ENCODE data around the gene SYT2. TPM values are rescaled to one million over a fixed set of nuclear protein-coding genes. Genes with fewer than 3 reads are reported as not detected.

SYT2 gene
- total RNA-seq, 1 donor from 2014 or later: 0.07 TPM

DNA sequence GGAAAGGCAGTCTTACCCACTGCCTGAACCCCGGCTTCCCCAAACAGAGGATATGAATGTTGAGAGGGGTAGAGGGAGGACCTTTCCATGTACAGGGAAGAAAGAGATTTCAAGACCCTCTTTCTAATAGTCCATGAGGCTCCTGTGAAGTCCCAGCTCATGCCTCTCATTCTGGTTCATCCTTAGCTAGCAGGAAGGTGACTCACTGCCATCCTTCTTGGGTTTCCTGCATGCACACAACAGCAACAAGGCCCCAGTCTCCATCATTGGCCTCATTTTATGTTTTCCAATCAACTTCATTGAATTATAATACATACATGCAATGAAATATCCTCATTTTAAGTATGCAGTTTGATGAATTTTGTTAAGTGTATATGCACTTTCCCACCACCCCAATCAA, 46.2 kb downstream of the SYT2 start:
- DNase-seq (ENCODE audit: low spot score): no peak
- Mint-ChIP-seq H3K9me3 (ENCODE audit: low read depth) (no peaks in the 10 kb centered on the region), H3K27ac (ENCODE audit: unreplicated experiment) (no peak overlapping the region), H3K27me3 (ENCODE audit: low read depth) (peaks cover 42% of the 10 kb centered on the region), H3K36me3 (ENCODE audit: low read depth) (no peaks in the 10 kb centered on the region), H3K4me3 (ENCODE audit: unreplicated experiment) (no peak overlapping the region), H3K4me1 (ENCODE audit: low read depth) (no peaks in the 10 kb centered on the region)
- TF ChIP-seq, protein P1, sequence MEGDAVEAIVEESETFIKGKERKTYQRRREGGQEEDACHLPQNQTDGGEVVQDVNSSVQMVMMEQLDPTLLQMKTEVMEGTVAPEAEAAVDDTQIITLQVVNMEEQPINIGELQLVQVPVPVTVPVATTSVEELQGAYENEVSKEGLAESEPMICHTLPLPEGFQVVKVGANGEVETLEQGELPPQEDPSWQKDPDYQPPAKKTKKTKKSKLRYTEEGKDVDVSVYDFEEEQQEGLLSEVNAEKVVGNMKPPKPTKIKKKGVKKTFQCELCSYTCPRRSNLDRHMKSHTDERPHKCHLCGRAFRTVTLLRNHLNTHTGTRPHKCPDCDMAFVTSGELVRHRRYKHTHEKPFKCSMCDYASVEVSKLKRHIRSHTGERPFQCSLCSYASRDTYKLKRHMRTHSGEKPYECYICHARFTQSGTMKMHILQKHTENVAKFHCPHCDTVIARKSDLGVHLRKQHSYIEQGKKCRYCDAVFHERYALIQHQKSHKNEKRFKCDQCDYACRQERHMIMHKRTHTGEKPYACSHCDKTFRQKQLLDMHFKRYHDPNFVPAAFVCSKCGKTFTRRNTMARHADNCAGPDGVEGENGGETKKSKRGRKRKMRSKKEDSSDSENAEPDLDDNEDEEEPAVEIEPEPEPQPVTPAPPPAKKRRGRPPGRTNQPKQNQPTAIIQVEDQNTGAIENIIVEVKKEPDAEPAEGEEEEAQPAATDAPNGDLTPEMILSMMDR (IDR thresholded peaks at IDR 0.05): no peak

DNA sequence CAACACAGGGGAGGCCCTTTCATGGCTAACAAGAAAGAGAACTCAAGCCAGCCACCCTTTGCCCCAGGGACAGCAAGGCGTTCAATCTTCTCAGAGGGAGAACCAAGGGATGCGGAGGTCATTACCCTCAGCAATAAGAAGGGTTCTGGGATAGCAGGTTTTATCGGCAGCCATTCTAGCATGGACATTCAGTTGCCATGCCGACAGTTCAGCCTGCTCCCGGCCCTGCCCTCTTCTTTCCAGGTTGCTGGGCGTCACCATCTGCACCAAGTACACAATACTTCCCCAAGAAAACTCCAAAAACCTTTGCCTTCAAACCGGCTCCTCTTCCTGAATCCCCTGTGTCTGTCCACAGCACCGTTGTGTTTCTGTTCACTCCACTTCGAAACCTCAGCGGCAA, 47.1 kb downstream of the SYT2 start:
- no peaks in the 10 kb centered on the region for H3K4me1 Mint-ChIP-seq (ENCODE audit: low read depth)
- no peaks in the 10 kb centered on the region for H3K36me3 Mint-ChIP-seq (ENCODE audit: low read depth)
- H3K4me3 Mint-ChIP-seq (ENCODE audit: unreplicated experiment): no peak overlapping the region
- peaks cover 48% of the 10 kb centered on the region for H3K27me3 Mint-ChIP-seq (ENCODE audit: low read depth)
- no peak for DNase-seq (ENCODE audit: low spot score)
- H3K27ac Mint-ChIP-seq (ENCODE audit: unreplicated experiment): no peak overlapping the region
- TF ChIP-seq, protein P1 (IDR thresholded peaks at IDR 0.05): no peak
- no peaks in the 10 kb centered on the region for H3K9me3 Mint-ChIP-seq (ENCODE audit: low read depth)

DNA sequence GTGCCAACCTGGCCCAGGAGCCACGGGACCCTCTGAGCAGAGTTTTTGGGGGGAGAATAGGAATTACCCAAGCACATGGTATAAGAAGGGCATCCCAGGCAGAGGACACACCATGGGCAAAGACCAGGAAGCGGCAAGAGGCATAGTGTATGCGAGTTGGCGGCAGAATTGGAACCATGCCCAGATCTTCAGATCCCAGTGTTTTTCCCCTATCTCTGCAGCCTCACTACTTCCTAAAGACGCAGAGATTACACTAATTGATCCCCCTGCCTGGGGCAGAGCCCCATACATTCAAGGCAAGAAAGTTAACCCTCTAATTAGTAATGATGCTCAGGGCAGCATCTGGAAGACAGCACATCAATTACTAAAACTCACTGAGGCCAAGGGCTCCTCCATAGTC, 48.2 kb downstream of the SYT2 start:
- no peak for DNase-seq (ENCODE audit: low spot score)
- Mint-ChIP-seq H3K36me3 (ENCODE audit: low read depth) (no peaks in the 10 kb centered on the region), H3K4me1 (ENCODE audit: low read depth) (no peaks in the 10 kb centered on the region), H3K9me3 (ENCODE audit: low read depth) (no peaks in the 10 kb centered on the region), H3K27ac (ENCODE audit: unreplicated experiment) (no peak overlapping the region), H3K27me3 (ENCODE audit: low read depth) (peaks cover 52% of the 10 kb centered on the region), H3K4me3 (ENCODE audit: unreplicated experiment) (no peak overlapping the region)
- TF ChIP-seq, protein P1 (IDR thresholded peaks at IDR 0.05): no peak

DNA sequence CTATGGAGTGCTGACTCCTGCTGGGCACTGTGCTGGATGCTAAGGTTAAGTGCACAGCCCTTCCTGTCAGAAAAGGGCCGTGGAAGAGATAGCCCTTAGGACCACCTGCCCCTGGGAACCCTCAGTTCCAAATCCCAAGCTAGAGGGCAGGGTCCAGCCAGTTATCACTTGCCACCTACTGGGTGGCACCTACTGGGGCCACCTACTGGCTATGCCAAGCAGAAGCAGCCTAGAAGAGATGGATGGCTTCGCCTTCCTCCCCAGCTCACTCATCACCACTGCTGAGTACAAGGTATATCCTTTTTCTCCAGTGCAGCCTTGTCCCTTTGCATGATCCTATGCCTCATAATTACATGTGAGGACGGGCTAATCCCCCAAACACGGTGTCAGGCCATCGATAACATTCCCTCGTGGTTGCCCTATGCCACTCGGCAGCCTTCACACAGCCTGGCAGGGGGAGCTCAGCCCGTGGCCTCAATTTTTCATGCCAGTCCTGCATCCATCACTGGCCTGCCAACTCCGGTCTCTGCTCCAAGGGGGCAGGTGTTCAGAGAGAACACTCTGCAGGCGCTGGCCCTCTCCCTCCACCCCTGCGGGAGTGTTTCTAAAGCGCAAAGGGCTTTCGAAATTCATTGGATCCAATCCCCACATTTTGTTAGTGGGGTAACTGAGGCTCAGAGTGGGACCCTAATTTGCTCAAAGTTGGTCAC, 49.0 kb downstream of the SYT2 start:
- H3K27ac Mint-ChIP-seq (ENCODE audit: unreplicated experiment): no peak overlapping the region
- H3K9me3 Mint-ChIP-seq (ENCODE audit: low read depth): no peaks in the 10 kb centered on the region
- TF ChIP-seq, protein P1 (IDR thresholded peaks at IDR 0.05): peak; percentile 54
- DNase-seq (ENCODE audit: low spot score): no peak
- no peaks in the 10 kb centered on the region for H3K4me1 Mint-ChIP-seq (ENCODE audit: low read depth)
- peaks cover 56% of the 10 kb centered on the region for H3K27me3 Mint-ChIP-seq (ENCODE audit: low read depth)
- no peaks in the 10 kb centered on the region for H3K36me3 Mint-ChIP-seq (ENCODE audit: low read depth)
- H3K4me3 Mint-ChIP-seq (ENCODE audit: unreplicated experiment): no peak overlapping the region

DNA sequence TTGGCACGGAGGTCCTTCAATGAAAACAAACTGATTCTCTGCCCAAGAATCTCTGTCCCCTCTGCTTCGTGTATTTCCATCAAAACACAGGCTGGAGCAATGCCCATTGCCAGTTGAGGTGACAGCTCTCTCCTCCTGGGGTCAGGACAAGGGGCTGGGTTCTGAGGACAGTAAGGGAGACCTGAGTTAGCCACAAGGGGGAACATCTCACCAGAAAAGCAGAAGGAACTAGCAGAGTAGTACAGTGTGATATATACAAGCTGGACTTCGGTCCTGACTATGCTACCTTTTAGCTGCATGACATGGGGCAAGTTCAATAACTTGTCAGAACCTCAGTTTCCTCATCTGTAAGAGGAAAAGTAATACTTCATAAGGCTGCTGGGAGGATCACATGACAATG, 50.3 kb downstream of the SYT2 start:
- peaks cover 67% of the 10 kb centered on the region for H3K27me3 Mint-ChIP-seq (ENCODE audit: low read depth)
- TF ChIP-seq, protein P1 (IDR thresholded peaks at IDR 0.05): no peak
- DNase-seq (ENCODE audit: low spot score): no peak
- H3K4me1 Mint-ChIP-seq (ENCODE audit: low read depth): no peaks in the 10 kb centered on the region
- no peaks in the 10 kb centered on the region for H3K9me3 Mint-ChIP-seq (ENCODE audit: low read depth)
- no peak overlapping the region for H3K4me3 Mint-ChIP-seq (ENCODE audit: unreplicated experiment)
- H3K27ac Mint-ChIP-seq (ENCODE audit: unreplicated experiment): no peak overlapping the region
- H3K36me3 Mint-ChIP-seq (ENCODE audit: low read depth): no peaks in the 10 kb centered on the region

All from chondrocyte (in vitro differentiated cells).